ENCODE results near the gene VCPKMT.

The VCPKMT gene

DNA sequence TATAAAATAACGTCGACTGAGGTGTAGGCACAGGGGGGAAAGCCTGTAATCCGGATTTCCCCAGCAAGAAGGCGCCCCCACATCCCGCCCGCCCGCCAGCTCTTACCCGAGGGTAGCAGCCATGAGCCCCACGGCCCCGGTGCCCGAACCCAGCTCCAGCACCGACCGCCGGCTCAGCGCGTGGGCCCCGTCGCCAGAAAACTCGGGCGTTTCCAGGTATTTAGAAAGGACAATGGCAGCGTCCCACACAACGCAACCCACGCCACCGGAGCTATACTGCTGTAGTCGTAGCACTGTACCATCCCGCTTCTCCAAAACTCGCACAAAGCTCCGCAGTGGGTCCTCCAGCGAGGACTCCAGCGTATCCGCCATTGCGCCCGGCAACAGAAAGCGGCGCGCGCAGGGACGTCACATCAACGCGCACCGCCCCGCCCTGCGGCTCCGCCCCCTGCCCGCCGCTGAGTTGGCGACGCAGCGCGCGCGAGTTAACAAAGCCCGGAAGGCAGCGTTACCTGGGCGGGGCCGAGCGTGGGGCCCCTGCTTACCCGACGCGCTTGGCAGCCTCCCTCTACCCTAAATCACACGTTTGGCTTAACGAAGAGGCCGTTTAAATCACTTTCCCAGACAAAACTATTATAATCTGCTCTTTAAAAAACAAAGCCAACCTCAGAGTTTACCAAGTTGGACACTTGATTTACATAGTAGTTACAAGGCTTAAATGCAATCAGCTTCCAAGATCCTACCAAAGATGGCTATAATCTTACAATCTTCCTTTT is at the start of gene VCPKMT:
VCPKMT (minus strand) TSS at position 392 of the 776 bp plus-strand sequence; CDS start at position 372, 20 bp downstream.
- DNase-seq (ENCODE audit: low read depth): peak; percentile 91

GRCh38 chr14:50156111-50156510 is 39.7 kb upstream of the VCPKMT start:
- no peak for DNase-seq (ENCODE audit: low read depth)

- no peak for DNase-seq (ENCODE audit: low read depth)
Observed at GRCh38 chr14:50148799-50149198, 32.4 kb upstream of the VCPKMT start.

DNA sequence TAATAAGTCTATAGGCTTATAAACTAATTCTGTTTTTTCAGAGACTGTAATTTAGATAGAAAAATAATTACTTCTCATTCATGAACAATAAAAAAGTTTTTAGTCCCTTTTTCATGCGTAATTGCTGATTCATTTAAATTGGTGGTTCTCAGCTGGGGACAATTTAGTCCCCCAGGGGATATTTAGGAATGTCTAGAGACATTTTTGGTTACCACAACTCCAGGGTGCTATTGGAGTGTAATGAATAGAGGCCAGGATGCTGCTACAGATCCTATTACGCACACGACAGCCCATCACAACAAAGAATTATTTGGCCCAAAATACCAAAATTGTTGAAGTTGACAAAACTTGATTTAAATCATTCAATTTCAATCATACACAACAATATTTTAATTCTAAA is 22.8 kb upstream of the VCPKMT start:
- no peak for DNase-seq (ENCODE audit: low read depth)

- DNase-seq (ENCODE audit: low read depth): no peak
Observed at GRCh38 chr14:50127802-50128201, 11.4 kb upstream of the VCPKMT start.

DNA sequence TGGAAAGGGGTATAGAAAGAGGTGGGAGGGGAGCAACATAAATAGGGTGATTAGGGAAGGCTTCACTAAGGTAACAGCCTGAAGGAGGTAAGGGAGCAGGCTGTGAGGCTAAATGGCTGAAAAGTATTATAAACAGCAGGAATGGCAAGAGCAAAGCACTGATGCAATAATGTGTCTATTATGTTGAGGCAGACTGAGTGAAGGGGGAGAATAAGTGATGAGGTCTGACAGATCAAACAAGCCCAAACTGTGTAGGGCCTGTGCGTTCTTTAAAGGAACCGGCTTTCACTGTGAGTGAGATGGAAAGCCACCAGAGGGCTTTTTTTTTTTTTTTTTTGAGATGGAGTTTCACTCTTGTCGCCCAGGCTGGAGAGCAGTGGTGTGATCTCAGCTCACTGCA is 6.7 kb upstream of the VCPKMT start:
- no peak for DNase-seq (ENCODE audit: low read depth)

GRCh38 chr14:50122291-50122690 is 5.9 kb upstream of the VCPKMT start:
- DNase-seq (ENCODE audit: low read depth): no peak

GRCh38 chr14:50121486-50121885 is 5.1 kb upstream of the VCPKMT start:
- DNase-seq (ENCODE audit: low read depth): no peak

- no peak for DNase-seq (ENCODE audit: low read depth)
Observed at GRCh38 chr14:50117456-50117855, 1.1 kb upstream of the VCPKMT start.

DNA sequence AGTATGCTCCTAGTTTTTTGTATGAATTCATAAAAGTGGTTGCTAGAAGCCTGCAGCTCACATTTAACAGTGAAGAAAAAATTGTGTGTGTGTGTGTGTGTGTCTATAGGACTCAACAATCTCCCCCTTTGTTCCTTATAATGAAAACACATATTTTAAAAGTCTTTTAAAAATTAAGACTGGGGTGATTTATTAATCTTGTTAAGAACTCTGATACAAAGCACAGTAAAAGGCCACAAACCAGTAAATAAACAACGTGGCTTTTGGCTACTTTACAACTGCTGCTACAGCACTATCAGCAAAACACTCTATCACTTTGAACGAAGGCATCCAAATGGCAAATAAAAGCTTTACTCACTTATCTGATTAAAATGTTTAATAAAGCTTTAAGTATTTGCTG is 594 bp upstream of the VCPKMT start:
- no peak for DNase-seq (ENCODE audit: low read depth)

- no peak for DNase-seq (ENCODE audit: low read depth)
Observed at GRCh38 chr14:50113381-50114035, 2.9 kb downstream of the VCPKMT start.

DNA sequence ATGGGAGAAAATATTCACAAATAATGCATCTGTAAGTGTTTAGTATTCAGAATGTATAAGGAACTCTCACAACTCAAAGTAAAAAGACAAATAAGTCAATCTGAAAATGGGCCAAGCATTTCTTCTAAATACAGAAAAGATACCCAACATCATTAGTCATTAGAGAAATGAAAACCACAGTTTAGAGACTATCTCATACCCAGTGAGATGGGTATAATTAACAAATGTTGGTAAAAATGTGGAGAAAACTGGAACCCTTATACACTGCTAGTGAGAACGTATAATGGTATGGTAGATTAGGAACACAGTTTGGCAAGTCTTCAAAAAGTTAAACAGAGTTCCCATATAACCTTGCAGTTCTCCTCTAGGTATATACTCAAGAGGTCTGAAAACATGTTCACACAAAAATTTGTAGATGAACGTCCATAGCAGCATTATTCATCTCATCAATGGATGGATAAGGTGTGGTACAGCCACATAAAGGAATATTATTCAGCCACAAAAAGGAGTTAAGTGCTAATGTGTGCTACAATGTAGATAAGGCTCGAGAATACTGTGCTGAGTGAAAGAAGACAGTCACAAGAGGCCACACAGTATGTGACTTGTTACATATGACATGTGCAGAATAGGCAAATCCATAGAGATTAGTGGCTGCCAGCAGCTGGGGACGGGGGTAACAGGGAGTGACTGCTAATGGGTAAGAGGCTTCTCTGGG is 5.9 kb downstream of the VCPKMT start:
- DNase-seq (ENCODE audit: low read depth): no peak

GRCh38 chr14:50109342-50109741 is 7.0 kb downstream of the VCPKMT start:
- DNase-seq (ENCODE audit: low read depth): no peak

- no peak for DNase-seq (ENCODE audit: low read depth)
Observed at GRCh38 chr14:50107850-50108249, 8.5 kb downstream of the VCPKMT start.

DNA sequence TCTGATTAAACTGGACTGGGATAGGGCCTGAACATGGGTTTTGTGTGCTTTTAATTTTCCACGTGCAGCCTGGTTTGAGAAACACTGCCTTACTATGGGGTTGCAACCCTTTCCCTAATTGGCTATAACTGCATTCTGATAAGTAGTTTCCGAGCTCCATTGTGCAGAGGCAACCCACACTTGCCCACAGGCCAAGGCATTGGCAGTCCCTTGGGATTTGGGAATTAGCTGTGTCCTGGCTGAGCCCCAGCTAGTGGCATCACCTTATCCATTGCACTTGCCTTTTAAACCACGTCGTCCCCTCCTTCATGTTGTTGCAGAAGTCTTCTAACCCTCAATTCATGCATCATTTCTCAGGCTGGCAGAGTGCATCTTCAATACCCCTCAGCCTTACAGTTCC is 10.2 kb downstream of the VCPKMT start:
- no peak for DNase-seq (ENCODE audit: low read depth)

DNA sequence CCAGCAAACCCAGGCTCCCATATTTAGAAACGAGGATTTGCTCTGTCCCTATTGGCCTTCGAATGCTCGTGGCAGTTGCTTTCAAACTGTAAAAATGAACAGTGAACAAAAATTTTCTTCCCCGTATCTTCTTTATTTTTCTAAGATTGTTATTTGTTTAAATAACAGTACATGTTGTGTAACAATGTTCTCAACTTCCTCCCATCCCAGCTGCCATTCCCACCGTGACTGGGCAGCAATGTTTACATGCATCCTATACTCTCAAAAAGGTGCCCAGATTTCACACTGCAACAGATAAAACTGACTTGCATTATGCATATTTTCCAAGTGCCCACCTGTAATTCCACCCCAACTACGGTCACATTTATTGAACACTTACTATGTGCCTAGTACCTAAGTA is 12.8 kb downstream of the VCPKMT start:
- DNase-seq (ENCODE audit: low read depth): no peak

DNA sequence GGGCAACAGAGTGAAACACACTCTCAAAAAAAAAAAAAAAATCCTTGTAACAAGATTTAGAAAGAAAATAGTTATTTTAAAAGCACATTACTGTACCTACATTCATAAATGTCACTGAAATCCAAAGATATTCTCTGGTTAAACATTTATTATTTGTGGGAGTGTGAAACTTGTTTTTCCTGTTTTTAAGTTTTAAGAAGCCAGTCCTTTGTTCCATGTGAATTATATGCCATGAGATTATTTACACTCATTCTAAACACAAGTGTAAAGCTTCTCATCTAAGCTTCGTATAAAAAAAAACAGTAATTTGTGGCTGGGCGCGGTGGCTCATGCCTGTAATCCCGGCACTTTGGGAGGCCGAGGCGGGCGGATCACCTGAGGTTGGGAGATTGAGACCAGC is 15.0 kb downstream of the VCPKMT start:
- no peak for DNase-seq (ENCODE audit: low read depth)

DNA sequence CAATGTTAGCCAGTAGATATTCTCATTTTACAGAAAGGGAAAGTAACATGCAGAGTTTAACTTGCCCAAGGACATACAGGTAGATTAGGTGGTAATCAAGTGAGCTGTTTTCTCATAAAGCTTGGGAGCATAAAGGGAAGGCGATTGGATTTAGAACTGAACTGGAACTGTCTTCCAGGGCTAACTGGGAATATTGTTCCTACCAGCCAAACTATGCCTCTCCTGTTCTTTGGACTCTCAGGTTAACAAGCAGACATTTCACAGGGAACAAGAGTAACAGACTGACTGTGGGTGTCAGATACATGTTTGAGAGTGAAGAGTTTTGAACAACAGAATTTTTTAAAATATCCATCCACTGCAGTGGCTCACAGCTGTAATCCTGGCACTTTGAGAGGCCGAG is 15.6 kb downstream of the VCPKMT start:
- no peak for DNase-seq (ENCODE audit: low read depth)

- no peak for DNase-seq (ENCODE audit: low read depth)
Observed at GRCh38 chr14:50099335-50099734, 17.0 kb downstream of the VCPKMT start.

DNA sequence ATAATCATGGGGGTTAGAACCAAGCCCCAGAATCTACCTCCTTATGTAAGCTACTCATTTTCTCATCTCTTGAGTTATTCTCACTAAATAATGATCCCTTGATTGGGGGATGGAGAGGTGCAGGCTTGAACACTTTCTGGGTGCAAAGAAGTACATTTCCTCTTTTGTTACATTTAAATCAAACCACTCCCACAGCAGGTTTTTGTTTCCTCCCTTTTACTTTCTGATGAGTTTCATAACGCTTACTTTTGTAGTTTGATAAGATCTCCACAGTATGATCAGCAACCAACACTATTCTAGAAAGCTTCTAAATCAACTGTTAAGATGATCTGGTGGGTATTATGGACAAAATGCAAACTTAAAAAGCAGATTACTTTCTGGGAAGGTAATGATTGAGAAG is 20.5 kb downstream of the VCPKMT start:
- no peak for DNase-seq (ENCODE audit: low read depth)

GRCh38 chr14:50094056-50094755 is 22.2 kb downstream of the VCPKMT start:
- DNase-seq (ENCODE audit: low read depth): no peak

DNA sequence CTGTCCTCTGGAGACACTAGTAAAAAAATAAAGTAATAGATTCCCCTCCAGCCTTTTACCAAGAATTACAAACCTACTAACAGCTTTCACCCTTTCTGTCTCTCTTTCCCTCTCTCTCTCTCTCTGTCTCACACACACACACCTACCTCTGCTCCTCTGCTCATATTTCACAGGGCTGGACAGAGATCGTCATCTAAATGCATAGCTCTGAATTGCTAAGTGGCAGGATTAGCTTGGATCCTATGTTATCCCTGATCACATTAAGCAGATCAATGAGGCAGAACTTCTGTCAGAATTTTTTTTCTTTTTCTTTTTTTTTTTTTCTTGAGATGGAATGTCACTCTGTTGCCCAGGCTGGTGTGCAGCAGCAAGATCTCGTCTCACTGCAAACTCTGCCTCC is 22.9 kb downstream of the VCPKMT start:
- DNase-seq (ENCODE audit: low read depth): no peak
